Inferior parietal cortex (tissue), 1 donor: ENCODE measurements around the gene KRTAP10-3.
"Not testable (repeated sequence)": the region's sequence is repeated elsewhere in the genome, so short reads cannot be mapped to it uniquely, and the experiment has no call there.

Experiments used
- DNase-seq: peaks from one replicate; pipeline ENCODE4 v3.0.0-alpha.2; 2016; ENCODE audit errors: extremely low spot score

Gene KRTAP10-3

GRCh38 chr21:44590311-44590721 is 31.7 kb upstream of the KRTAP10-3 start:
- no peak for DNase-seq

- DNase-seq, result no peak
These were observed 31.2 kb upstream of the KRTAP10-3 start for GRCh38 chr21:44589586-44590305.

GRCh38 chr21:44589094-44589493 is 30.5 kb upstream of the KRTAP10-3 start:
- DNase-seq, result no peak

GRCh38 chr21:44585892-44586291 is 27.3 kb upstream of the KRTAP10-3 start:
- DNase-seq, result no peak

- no peak for DNase-seq
These were observed 25.2 kb upstream of the KRTAP10-3 start for GRCh38 chr21:44583800-44584147.

- no peak for DNase-seq
These were observed 24.6 kb upstream of the KRTAP10-3 start for GRCh38 chr21:44583089-44583799.

GRCh38 chr21:44582055-44582454 is 23.5 kb upstream of the KRTAP10-3 start:
- no peak for DNase-seq

GRCh38 chr21:44581158-44581557 is 22.6 kb upstream of the KRTAP10-3 start:
- DNase-seq, result no peak

GRCh38 chr21:44580231-44580821 is 21.7 kb upstream of the KRTAP10-3 start, which contains the start of gene KRTAP10-5:
Gene KRTAP10-5 (minus strand): TSS chr21:44580604. CDS start chr21:44580578, 26 bp downstream.
- not testable (repeated sequence) for DNase-seq

GRCh38 chr21:44579833-44580144 is 21.2 kb upstream of the KRTAP10-3 start:
- no peak for DNase-seq

GRCh38 chr21:44579056-44579832 is 20.6 kb upstream of the KRTAP10-3 start:
- DNase-seq, result no peak

GRCh38 chr21:44578371-44579055 is 19.9 kb upstream of the KRTAP10-3 start:
- DNase-seq, result no peak

GRCh38 chr21:44576025-44576420 is 17.4 kb upstream of the KRTAP10-3 start:
- no peak for DNase-seq

GRCh38 chr21:44575307-44576024 is 16.9 kb upstream of the KRTAP10-3 start:
- DNase-seq, result no peak

GRCh38 chr21:44574457-44575306 is 16.1 kb upstream of the KRTAP10-3 start:
- no peak for DNase-seq

- DNase-seq, result not testable (repeated sequence)
These were observed 15.2 kb upstream of the KRTAP10-3 start, which contains the start of gene KRTAP10-4 for GRCh38 chr21:44573630-44574456. Gene KRTAP10-4 (plus strand): TSS chr21:44573729. CDS start chr21:44573759, 30 bp downstream.

- no peak for DNase-seq
These were observed 14.5 kb upstream of the KRTAP10-3 start for GRCh38 chr21:44572959-44573583.
